ENCODE measurements around the gene AFG1L. TPM values are rescaled to one million over a fixed set of nuclear protein-coding genes. Genes with fewer than 3 reads are reported as not detected.
"Not testable (repeated sequence)": the region's sequence is repeated elsewhere in the genome, so short reads cannot be mapped to it uniquely, and the experiment has no call there.

AFG1L gene
- total and polyA plus RNA-seq, 7 donors: 2.1 to 6.9 (median 3.5) TPM

DNA sequence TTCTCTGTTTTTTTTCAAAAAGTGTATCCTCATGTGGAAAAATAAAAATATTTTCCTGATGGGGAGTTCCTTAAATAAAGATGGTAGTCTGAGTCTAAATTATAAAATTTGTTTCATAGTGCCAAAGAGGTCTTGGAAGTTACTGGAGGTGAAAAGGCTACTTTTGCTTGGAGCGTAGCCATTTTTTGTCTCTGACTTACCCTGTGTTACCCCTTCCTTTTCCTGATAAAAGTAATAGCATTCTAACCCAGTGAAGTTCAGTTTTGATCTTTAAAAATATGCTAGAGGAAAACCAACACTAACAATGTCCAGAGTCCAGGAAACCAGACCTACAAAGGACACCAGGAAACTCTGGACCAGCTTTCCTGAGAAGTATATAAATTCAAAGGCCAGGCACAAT, 153.6 kb downstream of the AFG1L start:
- H3K27me3 ChIP-seq: no peaks in the 10 kb centered on the region
- peaks cover 0 to 12% (median 10%) of the 10 kb centered on the region in 4 donors for H3K4me1 ChIP-seq
- H3K27ac ChIP-seq: no peak overlapping the region
- no peak for DNase-seq
- H3K4me3 ChIP-seq: no peak overlapping the region
- no peaks in the 10 kb centered on the region for H3K9me3 ChIP-seq
- WGBS, 2 donors: 94 to 100% methylated on average over 1 of the region's 1 CpG
- intact Hi-C loops (cut with DNase I): no loop called here
- TF ChIP-seq POLR2A (IDR thresholded peaks at IDR 0.05) (no peak), POLR2AphosphoS5 (IDR thresholded peaks at IDR 0.05) (no peak), EP300 (IDR thresholded peaks at IDR 0.05) (no peak)
- TF ChIP-seq, protein P1, sequence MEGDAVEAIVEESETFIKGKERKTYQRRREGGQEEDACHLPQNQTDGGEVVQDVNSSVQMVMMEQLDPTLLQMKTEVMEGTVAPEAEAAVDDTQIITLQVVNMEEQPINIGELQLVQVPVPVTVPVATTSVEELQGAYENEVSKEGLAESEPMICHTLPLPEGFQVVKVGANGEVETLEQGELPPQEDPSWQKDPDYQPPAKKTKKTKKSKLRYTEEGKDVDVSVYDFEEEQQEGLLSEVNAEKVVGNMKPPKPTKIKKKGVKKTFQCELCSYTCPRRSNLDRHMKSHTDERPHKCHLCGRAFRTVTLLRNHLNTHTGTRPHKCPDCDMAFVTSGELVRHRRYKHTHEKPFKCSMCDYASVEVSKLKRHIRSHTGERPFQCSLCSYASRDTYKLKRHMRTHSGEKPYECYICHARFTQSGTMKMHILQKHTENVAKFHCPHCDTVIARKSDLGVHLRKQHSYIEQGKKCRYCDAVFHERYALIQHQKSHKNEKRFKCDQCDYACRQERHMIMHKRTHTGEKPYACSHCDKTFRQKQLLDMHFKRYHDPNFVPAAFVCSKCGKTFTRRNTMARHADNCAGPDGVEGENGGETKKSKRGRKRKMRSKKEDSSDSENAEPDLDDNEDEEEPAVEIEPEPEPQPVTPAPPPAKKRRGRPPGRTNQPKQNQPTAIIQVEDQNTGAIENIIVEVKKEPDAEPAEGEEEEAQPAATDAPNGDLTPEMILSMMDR (IDR thresholded peaks at IDR 0.05): no peak
- H3K36me3 ChIP-seq: no peaks in the 10 kb centered on the region

DNA sequence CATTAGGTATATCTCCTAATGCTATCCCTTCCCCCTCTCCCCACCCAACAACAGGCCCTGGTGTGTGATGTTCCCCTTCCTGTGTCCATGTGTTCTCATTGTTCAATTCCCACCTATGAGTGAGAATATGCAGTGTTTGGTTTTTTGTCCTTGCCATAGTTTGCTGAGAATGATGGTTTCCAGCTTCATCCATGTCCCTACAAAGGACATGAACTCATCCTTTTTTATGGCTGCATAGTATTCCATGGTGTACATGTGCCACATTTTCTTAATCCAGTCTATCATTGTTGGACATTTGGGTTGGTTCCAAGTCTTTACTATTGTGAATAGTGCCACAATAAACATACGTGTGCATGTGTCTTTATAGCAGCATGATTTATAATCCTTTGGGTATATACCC, 154.9 kb downstream of the AFG1L start:
- H3K4me3 ChIP-seq; H3K36me3 ChIP-seq; intact Hi-C loops (cut with DNase I); H3K27ac ChIP-seq; H3K9me3 ChIP-seq; H3K27me3 ChIP-seq; DNase-seq: not testable (repeated sequence)
- peaks cover 0 to 12% (median 10%) of the 10 kb centered on the region in 4 donors for H3K4me1 ChIP-seq
- no CpG with 5 or more reads among the region's 1 CpG for WGBS, 2 donors

DNA sequence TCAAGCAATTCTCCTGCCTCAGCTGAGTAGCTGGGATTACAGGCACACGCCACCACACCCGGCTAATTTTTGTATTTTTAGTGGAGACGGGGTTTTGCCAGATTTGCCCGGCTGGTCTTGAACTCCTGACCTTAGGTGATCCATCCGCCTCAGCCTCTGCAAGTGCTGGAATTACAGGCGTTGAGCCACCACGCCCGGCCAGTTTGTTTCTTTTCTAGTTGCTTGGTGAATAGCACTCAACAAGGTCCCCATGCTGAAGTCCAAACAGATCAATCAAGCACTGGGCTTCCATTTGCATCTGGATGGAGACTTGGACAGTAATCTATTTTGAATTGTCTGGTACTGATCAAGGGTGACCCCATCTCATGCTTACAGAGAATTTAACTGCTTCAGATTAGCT, 157.0 kb downstream of the AFG1L start:
- DNase-seq: no peak
- Histone ChIP-seq H3K4me1 (peaks cover 0 to 12% (median 10%) of the 10 kb centered on the region in 4 donors), H3K9me3 (no peaks in the 10 kb centered on the region), H3K27me3 (no peaks in the 10 kb centered on the region), H3K4me3 (no peak overlapping the region), H3K27ac (no peak overlapping the region), H3K36me3 (no peaks in the 10 kb centered on the region)
- intact Hi-C loops (cut with DNase I): no loop called here
- WGBS, 2 donors: 80 to 90% methylated on average over 8 of the region's 8 CpGs
- TF ChIP-seq, protein P1 (IDR thresholded peaks at IDR 0.05): no peak
- TF ChIP-seq EP300 (IDR thresholded peaks at IDR 0.05): no peak
- TF ChIP-seq POLR2A (IDR thresholded peaks at IDR 0.05): no peak
- no peak for TF ChIP-seq POLR2AphosphoS5 (IDR thresholded peaks at IDR 0.05)

DNA sequence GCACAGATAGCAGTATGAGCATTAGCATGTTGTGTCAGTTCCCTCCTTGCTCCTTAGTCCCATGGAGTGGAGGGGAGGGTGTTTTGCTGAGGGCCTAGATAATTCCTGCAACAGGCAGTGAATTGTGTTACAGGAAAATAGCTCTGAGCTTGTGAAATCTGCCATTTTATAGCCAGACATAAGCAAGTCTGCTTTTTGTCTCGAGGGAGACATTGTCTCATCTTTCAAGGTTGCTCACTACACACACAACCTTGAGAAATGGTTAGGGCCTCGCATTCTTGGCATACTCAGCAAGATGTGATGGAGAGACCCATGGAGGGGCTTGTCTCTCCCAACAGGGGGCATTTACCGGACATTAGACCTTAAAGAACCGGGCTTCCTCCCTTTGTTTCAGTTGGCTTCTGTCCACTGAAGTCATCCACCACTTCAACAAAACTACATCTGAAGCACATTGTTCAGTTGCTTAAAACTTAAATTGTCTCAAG, 157.9 kb downstream of the AFG1L start:
- DNase-seq: no peak
- peak in 2 of 4 donors; percentile 12 to 32 for TF ChIP-seq POLR2AphosphoS5 (IDR thresholded peaks at IDR 0.05)
- TF ChIP-seq, protein P1 (IDR thresholded peaks at IDR 0.05): no peak
- no peak for TF ChIP-seq POLR2A (IDR thresholded peaks at IDR 0.05)
- TF ChIP-seq EP300 (IDR thresholded peaks at IDR 0.05): no peak
- H3K27me3 ChIP-seq: no peaks in the 10 kb centered on the region
- 85 to 86% methylated on average over 4 of the region's 4 CpGs for WGBS, 2 donors
- no peaks in the 10 kb centered on the region for H3K9me3 ChIP-seq
- peaks cover 0 to 12% (median 10%) of the 10 kb centered on the region in 4 donors for H3K4me1 ChIP-seq
- no peak overlapping the region for H3K4me3 ChIP-seq
- no peaks in the 10 kb centered on the region for H3K36me3 ChIP-seq
- intact Hi-C loops (cut with DNase I): no loop called here
- H3K27ac ChIP-seq: peak overlapping the region in 3 of 4 donors; percentile 7 to 40 (median 12)

DNA sequence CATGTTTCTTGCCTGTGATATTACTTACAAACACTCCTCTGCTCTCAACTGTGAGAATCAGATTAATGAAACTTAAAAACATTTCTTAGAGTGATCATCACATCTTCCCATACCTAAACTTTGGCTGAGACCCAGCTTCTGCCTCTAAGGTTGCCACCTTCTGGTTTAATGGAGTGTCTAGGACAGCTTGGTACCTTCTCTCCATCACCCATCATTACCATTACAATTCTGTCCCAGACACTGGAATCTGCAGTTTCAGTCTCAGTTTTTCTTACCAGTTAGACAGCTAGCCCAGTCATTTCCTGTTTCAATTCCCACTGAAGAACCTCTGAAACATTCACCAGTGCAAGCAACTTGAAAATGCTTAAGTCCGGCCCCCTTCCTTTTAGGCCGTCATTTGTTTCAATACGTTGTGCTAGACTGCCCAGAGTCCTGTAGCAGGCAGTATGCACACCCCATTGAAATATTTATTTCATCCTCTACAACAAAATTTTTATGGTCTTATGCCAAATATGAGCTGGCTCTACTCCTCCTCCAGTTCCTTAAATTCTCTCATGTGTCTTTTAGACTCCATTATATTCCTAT, 158.8 kb downstream of the AFG1L start:
- TF ChIP-seq POLR2AphosphoS5 (IDR thresholded peaks at IDR 0.05): no peak
- TF ChIP-seq, protein P1 (IDR thresholded peaks at IDR 0.05): no peak
- no peak for TF ChIP-seq POLR2A (IDR thresholded peaks at IDR 0.05)
- TF ChIP-seq EP300 (IDR thresholded peaks at IDR 0.05): no peak
- Histone ChIP-seq H3K36me3 (no peaks in the 10 kb centered on the region), H3K27me3 (no peaks in the 10 kb centered on the region), H3K4me3 (no peak overlapping the region), H3K27ac (no peak overlapping the region), H3K4me1 (peaks cover 0 to 12% (median 10%) of the 10 kb centered on the region in 4 donors), H3K9me3 (no peaks in the 10 kb centered on the region)
- no peak for DNase-seq
- intact Hi-C loops (cut with DNase I): no loop called here
- 16 to 29% methylated on average over 3 of the region's 3 CpGs for WGBS, 2 donors
